ENCODE data around the gene PSMC2.

DNA sequence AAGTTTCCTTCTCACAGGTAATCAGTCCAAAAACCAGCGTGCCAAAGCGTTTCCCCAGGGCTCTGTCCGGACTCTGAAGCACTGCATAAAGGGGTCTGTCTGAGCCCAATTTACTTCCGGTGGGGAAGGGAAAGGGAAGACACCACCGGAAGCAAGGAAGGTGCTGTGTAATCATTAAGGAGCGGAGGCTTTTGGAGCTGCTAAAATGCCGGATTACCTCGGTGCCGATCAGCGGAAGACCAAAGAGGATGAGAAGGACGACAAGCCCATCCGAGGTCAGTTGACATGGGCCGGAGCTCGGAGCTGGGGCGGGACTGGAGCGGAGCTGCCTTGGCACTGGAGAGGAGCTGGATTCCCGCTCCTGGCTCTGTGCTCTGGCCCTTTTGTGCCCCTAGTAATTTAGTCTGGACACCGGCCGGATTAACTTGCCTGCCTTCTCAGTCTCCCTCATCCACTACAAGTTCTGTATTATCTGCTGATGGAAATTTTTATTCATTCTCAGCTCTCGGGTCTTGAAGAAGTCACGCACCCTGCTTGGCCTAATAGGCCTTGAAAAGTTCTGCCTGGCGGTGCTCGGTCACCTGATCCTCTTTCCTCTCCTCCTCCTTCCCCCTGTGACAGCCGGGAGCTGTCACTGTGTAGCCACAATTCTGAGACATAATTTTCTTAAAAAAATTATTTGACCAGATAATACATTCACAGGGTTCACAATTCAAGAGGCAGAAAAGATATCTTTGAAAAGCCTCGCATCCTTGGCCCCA, at the start of gene PSMC2:
- TF ChIP-seq SMC3 (IDR thresholded peaks at IDR 0.05; ENCODE audit: low read depth, low read length) (no peak), RCOR1 (IDR thresholded peaks at IDR 0.05; ENCODE audit: insufficient replicate concordance, low read length) (no peak), MAFK (IDR thresholded peaks at IDR 0.05; ENCODE audit: low read depth, low read length) (peak; percentile 78), POLR2A (IDR thresholded peaks at IDR 0.05; ENCODE audit: low read depth, low read length) (peak; percentile 71; the same call in 1 of the 2 replicates), RAD21 (IDR thresholded peaks at IDR 0.05; ENCODE audit: low read length) (no peak), BHLHE40 (IDR thresholded peaks at IDR 0.05; ENCODE audit: low read depth, low read length) (no peak), RFX5 (IDR thresholded peaks at IDR 0.05; ENCODE audit: low read depth, low read length) (no peak), FOS (IDR thresholded peaks at IDR 0.05; ENCODE audit: low read depth, low read length) (no peak), CHD1 (IDR thresholded peaks at IDR 0.05; ENCODE audit: low read depth, low read length) (no peak; the same call in 1 of the 2 replicates), MXI1 (IDR thresholded peaks at IDR 0.05; ENCODE audit: borderline replicate concordance, low read depth, low read length) (peak; percentile 36; the same call in 1 of the 2 replicates)
- TF ChIP-seq, protein P1, sequence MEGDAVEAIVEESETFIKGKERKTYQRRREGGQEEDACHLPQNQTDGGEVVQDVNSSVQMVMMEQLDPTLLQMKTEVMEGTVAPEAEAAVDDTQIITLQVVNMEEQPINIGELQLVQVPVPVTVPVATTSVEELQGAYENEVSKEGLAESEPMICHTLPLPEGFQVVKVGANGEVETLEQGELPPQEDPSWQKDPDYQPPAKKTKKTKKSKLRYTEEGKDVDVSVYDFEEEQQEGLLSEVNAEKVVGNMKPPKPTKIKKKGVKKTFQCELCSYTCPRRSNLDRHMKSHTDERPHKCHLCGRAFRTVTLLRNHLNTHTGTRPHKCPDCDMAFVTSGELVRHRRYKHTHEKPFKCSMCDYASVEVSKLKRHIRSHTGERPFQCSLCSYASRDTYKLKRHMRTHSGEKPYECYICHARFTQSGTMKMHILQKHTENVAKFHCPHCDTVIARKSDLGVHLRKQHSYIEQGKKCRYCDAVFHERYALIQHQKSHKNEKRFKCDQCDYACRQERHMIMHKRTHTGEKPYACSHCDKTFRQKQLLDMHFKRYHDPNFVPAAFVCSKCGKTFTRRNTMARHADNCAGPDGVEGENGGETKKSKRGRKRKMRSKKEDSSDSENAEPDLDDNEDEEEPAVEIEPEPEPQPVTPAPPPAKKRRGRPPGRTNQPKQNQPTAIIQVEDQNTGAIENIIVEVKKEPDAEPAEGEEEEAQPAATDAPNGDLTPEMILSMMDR (conservative IDR thresholded peaks at IDR 0.05; ENCODE audit: low read depth, low read length) = no peak
- TF ChIP-seq, protein P2, sequence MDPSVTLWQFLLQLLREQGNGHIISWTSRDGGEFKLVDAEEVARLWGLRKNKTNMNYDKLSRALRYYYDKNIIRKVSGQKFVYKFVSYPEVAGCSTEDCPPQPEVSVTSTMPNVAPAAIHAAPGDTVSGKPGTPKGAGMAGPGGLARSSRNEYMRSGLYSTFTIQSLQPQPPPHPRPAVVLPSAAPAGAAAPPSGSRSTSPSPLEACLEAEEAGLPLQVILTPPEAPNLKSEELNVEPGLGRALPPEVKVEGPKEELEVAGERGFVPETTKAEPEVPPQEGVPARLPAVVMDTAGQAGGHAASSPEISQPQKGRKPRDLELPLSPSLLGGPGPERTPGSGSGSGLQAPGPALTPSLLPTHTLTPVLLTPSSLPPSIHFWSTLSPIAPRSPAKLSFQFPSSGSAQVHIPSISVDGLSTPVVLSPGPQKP (IDR thresholded peaks at IDR 0.05; ENCODE audit: borderline replicate concordance, low read depth, low read length) = no peak

Measured in IMR-90 (cell line).